Measurements from ENCODE around the gene TPPP2.

DNA sequence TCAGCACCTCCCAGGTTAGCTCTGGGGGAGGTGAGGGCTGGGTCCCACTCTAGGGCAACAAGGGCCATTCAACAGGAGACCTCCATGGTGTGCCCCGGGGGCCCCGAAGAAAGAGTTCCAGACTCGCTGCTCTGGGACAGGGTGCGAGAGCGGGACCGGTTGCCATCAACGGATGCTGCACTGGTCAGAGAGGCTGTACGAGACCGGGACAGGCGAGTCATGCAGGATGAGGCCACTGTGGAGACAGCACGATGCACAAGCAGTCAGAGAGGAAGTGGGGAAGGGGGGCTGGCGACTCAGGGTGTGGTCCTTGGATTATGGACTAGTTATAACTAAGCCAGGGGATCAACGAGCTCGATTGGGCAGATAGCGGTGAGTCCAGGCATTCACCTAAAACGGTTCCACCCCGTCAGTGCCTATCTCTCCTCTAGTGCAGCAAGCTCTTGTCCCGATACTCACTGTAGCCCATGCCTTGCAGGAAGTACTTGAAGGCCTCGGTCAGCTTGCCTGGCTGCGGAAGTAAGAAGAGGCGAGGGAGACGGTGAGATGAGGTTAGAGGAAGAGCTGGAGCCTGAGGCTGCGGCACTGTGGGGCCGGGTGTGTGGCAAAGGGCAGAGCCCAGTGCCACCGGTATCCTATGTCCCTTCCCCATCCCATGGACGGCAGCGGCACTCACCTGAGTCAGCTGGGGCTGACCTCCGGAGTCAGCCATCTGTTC, 12.3 kb upstream of the TPPP2 start:
- TF ChIP-seq POLR2AphosphoS5 (IDR thresholded peaks at IDR 0.05) = no peak
- TF ChIP-seq, protein P1, sequence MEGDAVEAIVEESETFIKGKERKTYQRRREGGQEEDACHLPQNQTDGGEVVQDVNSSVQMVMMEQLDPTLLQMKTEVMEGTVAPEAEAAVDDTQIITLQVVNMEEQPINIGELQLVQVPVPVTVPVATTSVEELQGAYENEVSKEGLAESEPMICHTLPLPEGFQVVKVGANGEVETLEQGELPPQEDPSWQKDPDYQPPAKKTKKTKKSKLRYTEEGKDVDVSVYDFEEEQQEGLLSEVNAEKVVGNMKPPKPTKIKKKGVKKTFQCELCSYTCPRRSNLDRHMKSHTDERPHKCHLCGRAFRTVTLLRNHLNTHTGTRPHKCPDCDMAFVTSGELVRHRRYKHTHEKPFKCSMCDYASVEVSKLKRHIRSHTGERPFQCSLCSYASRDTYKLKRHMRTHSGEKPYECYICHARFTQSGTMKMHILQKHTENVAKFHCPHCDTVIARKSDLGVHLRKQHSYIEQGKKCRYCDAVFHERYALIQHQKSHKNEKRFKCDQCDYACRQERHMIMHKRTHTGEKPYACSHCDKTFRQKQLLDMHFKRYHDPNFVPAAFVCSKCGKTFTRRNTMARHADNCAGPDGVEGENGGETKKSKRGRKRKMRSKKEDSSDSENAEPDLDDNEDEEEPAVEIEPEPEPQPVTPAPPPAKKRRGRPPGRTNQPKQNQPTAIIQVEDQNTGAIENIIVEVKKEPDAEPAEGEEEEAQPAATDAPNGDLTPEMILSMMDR (IDR thresholded peaks at IDR 0.05) = no peak

Data from esophagus muscularis mucosa (tissue), 3 donors.